Umbilical cord (tissue), 2 donors: ENCODE measurements around the gene COL2A1. TPM values are rescaled to one million over a fixed set of nuclear protein-coding genes. Genes with fewer than 3 reads are reported as not detected.
A peak's percentile ranks its signal among the peaks of the same experiment; 100 is the strongest.

Experiments used
- DNase-seq: peaks from one replicate; pipeline ENCODE4 v3.0.0-alpha.2; 2015; ENCODE audit warnings: low spot score
- total RNA-seq: library from RNA; depleted of rRNA; stranded (reverse); fragments of >200 nt; gene quantifications from one replicate; pipeline ENCODE4 v1.2.3, GENCODE V29; 2014; ENCODE audit warnings: low replicate concordance; ENCODE audit not compliant: insufficient read depth

COL2A1 gene
- total RNA-seq, 1 donor from 2014 or later = 0.48 TPM

DNA sequence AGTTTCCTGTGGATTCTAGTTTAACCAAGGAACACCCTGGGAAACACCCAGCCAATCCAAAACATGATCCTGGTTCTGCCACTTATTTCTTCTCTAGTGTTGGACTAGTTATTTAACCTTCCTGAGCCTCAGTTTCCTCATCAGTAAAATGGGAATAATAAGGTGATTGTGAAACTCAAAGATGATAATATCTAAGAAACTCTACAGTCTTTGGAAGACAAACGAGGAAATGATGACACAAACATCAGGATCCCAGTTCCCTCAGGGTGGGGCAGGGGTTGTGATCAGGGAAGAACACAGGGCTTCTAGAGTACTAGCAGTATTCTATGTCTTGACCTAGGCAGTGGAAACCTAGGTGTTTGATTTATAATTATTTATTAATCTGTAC, 58.9 kb downstream of the COL2A1 start:
- DNase-seq = no peak

DNA sequence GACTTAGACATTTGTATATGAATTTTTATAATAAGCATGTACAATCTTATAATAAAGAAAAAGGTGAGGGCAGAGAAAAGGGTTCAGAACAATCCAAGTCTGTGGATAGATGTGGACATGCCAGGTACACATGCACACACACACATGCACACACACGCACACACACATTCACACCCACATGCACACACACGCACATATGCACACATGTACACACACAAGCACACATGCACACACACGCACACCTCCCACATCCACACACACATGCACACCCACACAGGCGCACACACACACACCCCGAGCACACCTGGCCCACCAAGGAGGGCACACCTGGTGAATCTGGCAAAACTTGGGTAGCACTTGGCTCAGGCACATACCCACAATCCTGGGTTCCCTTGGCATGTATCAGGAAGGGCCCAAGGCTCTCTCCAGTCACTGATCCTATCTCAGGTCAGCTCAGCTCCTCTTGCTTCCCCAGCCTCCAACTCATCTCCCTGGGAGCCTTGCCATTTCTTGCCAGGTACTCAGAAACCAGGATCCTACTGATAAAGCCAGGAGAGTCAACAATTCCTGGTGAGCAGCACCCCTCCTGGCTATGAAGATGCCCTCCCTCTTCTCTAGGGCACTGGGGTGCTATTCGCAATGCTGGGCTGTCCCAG, 59.5 kb downstream of the COL2A1 start:
- no peak for DNase-seq

DNA sequence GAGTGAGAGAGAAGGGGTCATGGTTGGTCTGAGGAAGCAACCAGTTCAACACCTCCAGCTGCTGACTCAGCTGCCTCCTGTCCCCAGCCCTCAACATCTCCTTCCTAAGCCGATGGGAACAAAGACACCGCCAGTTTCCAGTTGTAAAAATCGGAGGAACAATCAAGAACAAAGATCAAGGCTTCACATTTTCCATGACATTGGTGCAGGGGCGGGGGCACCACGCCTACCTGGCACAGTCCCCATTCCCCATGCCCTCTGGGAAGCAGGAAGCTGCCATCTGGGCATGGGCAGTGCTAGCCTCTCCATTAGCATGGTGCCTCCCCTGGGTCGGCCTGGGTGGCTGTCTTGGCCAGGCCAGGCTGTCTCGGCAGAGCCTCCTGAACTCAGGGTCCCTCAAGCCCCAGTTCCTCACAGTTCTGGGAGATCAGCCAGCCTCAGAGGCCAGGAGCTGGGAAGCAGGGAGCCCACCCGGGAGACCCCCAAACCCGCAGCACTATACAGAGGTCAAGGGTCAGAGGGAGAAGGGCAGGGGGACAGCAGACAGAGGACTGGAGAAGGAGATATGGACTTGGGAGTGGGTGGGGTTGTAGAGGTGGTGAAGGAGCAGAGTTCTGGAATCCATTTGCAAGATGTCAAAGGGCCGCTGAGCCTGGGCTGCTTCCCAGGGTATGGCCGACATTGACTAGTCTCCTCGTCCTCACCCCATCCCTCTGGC, 60.5 kb downstream of the COL2A1 start:
- no peak for DNase-seq

DNA sequence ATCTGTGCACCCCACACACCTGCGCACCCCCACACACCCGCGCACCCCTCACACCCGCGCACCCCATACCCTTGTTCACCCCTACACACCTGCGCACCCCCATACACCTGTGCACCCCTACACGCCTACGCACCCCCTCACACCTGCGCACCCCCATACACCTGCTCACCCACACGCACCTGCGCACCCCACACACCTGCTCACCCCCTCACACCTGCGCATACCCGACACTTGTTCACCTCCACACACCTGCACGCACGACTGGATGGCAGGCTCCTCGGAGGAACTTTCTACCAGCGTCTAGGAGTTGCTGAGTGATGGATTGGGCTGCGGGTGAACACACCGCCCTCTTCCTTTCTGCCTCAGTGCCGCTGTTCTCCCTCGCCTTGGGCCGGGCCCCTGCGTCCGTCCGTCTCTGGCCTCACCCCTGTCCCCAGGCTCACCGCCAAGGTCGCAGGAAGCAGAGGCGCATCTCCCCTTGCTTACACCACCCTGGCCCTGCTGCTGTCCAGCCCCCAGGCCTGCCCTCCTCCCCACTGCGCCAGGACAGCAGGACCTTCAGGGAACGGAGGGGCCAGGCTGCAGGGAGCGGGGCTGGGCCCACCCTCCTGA, 61.6 kb downstream of the COL2A1 start:
- DNase-seq = no peak

DNA sequence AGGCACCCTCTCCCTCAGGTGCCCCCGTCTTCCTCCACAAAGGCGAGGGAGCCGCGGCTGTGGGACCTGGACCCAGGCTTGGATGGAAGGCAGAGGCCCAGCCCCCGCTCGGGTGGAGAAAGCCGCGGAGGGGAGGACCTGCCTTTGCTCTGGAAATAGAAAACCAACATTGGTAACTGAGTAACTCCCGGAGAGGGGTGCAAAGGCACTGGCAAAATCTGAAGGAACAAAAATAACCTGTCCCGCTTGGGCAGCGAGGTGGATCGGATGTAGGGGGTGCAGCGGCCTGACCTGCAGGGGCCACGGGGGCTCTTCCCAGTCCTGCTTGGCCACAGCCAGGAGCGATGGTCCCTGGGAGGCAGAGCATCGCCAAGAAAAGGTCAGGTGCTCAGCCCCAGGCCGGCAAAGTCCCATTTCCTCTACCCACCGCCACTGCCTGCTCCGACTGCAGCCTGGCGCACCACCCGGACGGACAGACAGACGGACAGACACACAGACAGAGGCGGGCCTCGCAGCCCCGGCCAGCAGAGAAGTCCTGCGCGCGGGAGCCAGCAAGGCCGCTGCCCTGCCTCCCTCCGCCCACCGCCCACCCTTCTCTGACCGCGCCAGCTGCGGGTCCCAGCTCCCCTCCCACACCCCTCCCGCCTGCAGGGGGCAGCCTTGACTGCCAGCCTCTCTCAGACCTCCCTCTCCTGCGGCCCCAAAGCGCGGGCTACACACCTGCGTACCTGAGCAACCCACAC, 62.2 kb downstream of the COL2A1 start:
- DNase-seq = no peak

DNA sequence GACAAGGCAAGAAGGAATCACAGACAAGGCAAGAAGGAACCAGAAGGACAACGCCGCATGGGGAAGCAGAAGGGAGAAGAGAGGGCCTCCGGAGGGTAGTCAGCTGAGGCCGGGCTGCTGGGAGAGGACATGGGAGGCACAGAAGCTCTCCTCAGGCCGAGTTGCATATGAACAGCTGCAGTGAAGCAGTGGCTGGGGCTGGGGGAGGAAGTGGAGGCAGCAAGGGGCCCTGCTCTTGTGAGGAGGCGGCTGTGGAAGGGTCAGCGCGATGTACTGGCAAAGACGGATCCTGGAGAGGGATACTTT, 62.8 kb downstream of the COL2A1 start:
- DNase-seq = no peak

DNA sequence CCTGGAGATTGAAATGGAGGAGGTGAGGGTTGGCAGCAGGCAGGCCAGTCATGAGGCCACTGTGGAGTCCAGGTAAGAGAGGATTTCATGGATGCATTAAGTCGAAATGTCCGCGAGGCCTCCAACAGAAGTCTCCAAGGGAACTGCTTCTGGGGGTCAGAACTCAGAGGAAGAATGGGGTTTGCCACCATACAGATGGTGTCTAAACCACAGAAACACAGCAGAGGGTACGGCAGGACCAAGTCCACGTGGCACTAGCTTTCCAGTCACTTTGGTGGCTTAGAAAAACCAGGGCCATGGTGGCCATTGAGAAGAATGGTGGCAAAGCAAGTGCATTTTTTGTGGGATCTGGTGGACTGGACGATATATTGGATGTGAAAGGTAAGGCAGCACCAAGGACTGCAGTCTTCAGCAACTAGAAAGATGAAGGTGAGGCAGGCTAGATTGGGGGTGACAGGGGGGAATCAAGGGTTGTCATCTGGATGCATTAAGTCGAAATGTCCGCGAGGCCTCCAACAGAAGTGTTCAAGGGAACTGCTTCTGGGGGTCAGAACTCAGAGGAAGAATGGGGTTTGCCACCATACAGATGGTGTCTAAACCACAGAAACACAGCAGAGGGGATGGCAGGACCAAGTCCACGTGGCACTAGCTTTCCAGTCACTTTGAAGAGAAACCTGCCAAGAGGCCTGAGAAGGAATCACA, 63.4 kb downstream of the COL2A1 start:
- no peak for DNase-seq

DNA sequence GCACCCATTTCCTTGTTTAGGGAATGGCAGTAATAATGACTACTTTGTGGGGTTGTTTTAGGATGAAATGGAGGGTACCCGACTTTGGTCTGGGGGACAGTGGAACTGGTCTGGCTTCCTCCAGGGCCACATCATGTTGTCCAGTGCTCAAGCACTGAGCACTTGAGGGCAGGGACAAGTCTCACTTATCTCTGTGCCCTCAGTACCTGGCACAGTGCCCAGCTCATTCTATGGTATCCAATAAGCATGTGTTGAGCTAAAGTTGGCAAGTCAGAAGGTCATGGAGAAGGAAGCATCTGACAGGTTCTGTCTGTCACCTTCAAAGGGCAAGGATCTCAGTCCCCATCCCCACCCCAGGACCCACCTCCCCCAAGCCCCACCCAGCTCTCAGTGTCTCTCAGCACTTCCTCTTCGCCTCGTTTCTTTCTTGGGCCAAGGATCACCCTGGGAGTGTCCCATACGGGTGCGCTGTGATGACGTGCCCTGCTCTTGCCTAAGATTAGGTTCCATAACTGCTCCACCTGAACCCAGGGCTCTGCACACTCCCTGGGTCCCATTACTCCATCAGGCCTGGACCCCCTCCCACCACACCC, 65.2 kb downstream of the COL2A1 start:
- DNase-seq = no peak

DNA sequence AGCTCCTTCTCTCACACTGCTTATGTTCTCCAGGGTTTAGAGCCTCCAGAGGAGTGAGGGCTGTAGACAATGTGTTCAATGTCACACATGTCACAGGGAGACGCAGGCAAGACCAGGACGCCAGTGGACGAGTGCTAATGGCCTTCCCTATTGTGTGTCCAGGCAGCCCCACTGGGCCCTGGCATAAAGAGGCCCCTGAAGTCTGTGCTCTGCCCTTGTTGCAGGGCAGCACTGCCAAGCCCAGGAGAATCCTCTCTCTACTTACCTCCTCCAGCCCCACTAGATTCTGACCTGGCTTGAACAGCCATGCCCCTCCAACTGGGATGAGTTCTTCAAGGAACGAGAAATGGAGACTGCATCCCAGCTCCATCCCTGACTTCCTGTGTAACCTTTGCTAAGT, 65.7 kb downstream of the COL2A1 start:
- no peak for DNase-seq

DNA sequence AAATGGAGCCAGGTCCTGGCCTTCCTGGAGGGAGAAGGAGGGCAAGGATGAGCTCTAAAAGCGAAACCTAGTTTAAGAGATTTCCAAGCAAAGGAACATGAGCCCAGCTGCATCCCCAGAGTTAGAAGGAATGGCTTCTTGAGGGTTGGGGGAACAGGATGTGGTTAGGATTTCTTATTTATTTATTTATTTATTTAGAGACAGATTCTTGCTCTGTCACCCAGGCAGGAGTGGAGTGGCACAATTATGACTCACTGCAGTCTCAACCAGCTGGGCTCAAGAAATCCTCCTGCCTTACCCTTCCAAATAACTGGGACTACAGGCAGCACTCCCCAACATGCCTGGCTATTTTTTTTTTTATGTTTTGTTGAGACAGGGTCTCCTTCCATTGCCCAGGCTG, 66.2 kb downstream of the COL2A1 start:
- DNase-seq = no peak

DNA sequence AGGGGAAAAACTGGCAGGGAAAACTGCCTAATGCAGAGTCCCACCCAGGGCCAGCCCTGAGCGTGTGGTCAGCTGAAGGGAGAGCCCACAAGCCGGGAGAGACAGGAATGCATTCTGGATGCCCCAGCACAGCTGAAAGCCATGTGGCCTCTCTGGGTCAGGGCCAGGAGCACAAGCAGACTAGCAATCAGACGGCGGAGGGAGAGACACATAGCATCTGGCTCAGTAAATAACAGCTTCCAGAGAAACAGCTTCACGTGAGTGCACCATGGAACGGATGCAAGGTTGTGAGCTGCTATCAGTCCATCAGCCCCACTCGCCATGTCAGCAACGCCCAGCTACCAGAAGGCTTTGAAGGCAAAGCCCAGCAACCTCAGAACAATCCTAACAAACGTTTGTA, 69.1 kb downstream of the COL2A1 start:
- peak; percentile 89 for DNase-seq

DNA sequence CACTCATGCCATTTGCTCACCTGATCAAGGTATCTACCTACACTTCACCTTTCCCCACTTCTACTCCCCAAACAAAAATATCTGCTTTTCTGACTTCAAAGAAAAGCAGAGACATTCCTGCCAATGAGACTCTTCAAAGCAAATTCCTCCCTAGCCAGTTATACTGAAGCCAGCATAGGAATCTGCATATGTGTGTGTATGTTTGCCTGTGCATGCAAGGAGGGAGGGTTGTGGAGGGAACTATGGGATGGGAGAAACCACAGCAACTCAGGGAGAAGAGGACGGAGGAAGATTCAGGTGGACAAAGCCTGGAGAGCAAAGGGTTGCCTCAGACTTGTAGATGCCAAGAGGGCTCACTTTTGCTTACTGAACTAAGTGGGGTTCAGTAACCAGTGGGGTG, 73.1 kb downstream of the COL2A1 start:
- no peak for DNase-seq

DNA sequence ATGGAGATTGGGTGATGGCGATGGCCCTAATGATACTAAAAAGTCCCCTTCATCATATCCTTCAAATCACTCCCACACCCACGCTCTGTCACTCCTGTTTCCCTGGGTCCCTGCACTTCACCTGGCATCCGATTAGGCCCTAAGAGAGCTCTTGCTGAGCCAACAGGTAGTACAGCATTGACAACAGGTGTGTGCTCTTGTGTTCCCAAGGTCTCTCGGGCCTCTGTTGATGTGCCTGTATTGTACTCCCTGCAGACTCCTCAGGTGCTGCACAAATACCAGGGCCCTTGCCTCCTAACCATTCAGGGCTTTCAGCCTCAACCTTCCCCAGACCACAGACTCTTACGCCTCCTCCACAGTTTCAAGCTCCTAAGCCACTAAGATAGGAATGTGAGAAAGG, 73.6 kb downstream of the COL2A1 start:
- DNase-seq = no peak

DNA sequence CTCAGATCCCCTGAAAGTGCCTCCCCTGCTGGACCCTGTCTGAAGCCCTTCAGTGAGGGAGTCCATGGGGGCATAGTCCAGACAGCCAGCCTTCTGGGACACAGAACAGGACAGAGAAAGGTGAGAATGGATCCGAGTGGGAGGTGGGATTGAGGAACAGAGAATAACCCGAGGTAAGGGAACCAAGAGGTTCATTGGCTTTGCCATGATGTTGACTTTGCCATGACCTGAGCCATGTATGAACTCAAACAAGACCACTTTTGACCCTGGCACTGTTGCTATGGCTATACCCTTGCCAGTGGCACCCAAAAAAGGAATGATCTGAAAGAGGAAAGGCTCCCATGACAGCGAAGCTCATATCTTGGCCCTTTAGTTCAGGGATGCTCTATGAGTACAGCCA, 76.9 kb downstream of the COL2A1 start:
- DNase-seq = no peak

Other genes with a start within 250 kb of the COL2A1 start
- 6.0 TPM for gene RAPGEF3, start 245.6 kb downstream of the COL2A1 start, total RNA-seq
- 5.1 TPM for gene SLC48A1, start 231.2 kb downstream of the COL2A1 start, total RNA-seq
- 23.6 TPM for gene HDAC7, start 184.6 kb downstream of the COL2A1 start, total RNA-seq
- gene VDR, start 99.5 kb downstream of the COL2A1 start, total RNA-seq = 4.1 TPM
- 35.6 TPM for gene TMEM106C, start 40.9 kb downstream of the COL2A1 start, total RNA-seq
- gene SENP1, start 101.6 kb upstream of the COL2A1 start, total RNA-seq = 45.0 TPM
- gene PFKM, start 114.9 kb upstream of the COL2A1 start, total RNA-seq = 74.9 TPM
- 11.1 TPM for gene ASB8, start 153.0 kb upstream of the COL2A1 start, total RNA-seq
- 0.72 TPM for gene CCDC184, start 179.2 kb upstream of the COL2A1 start, total RNA-seq
- gene OR10AD1, start 198.8 kb upstream of the COL2A1 start, total RNA-seq = 0.96 TPM